A204.1 (cell line): Measurements from ENCODE around the gene RAB17.

Experiments
- FAIRE-seq: peaks from 2 replicates; lab custom pipeline; 2012; peaks lifted over from hg19 to GRCh38; lab: Jason Lieb, UNC

The RAB17 gene

GRCh38 chr2:237576974-237577373 lies 13.6 kb downstream of the RAB17 start:
- no peak for FAIRE-seq

GRCh38 chr2:237575869-237576862 lies 14.4 kb downstream of the RAB17 start:
- FAIRE-seq, result no peak

- no peak for FAIRE-seq
These were observed 15.4 kb downstream of the RAB17 start for GRCh38 chr2:237574894-237575868.

- FAIRE-seq, result no peak
These were observed 16.1 kb downstream of the RAB17 start for GRCh38 chr2:237574467-237574866.

- FAIRE-seq, result no peak
These were observed 16.7 kb downstream of the RAB17 start for GRCh38 chr2:237573721-237574415.

- no peak for FAIRE-seq
These were observed 17.8 kb downstream of the RAB17 start for GRCh38 chr2:237572742-237573101.

- no peak for FAIRE-seq
These were observed 18.4 kb downstream of the RAB17 start for GRCh38 chr2:237572021-237572741.

GRCh38 chr2:237571551-237571950 lies 19.0 kb downstream of the RAB17 start:
- no peak for FAIRE-seq

GRCh38 chr2:237570776-237571335 lies 19.7 kb downstream of the RAB17 start:
- no peak for FAIRE-seq

GRCh38 chr2:237569896-237570295 lies 20.6 kb downstream of the RAB17 start:
- FAIRE-seq, result no peak

- FAIRE-seq, result no peak
These were observed 21.5 kb downstream of the RAB17 start for GRCh38 chr2:237569041-237569440.

- no peak for FAIRE-seq
These were observed 22.3 kb downstream of the RAB17 start for GRCh38 chr2:237568121-237568660.

- no peak for FAIRE-seq
These were observed 23.1 kb downstream of the RAB17 start for GRCh38 chr2:237567276-237568029.

GRCh38 chr2:237566401-237567235 lies 23.9 kb downstream of the RAB17 start, which contains the start of gene PRLH:
TSS of gene PRLH (plus strand) at chr2:237566574. CDS start at chr2:237566574, 0 bp downstream.
- no peak for FAIRE-seq

GRCh38 chr2:237565974-237566373 lies 24.6 kb downstream of the RAB17 start:
- no peak for FAIRE-seq

GRCh38 chr2:237564526-237565131 lies 25.9 kb downstream of the RAB17 start:
- no peak for FAIRE-seq

GRCh38 chr2:237563816-237564215 lies 26.7 kb downstream of the RAB17 start:
- no peak for FAIRE-seq

GRCh38 chr2:237561221-237561620 lies 29.3 kb downstream of the RAB17 start:
- no peak for FAIRE-seq
